Measurements from ENCODE around the gene PPM1G. TPM values are rescaled to one million over a fixed set of nuclear protein-coding genes. Genes with fewer than 3 reads are reported as not detected.

PPM1G gene
- total and polyA plus RNA-seq, 9 donors = 27.2 to 89.4 (median 48.0) TPM

- Histone ChIP-seq H3K4me3 (peak within 1 kb of the TSS; percentile 85), H3K9me3 (no peaks in the 10 kb centered on the region), H3K27me3 (no peaks in the 10 kb centered on the region), H3K4me1 (ENCODE audit: insufficient read depth) (peaks cover 12% of the 10 kb centered on the region), H3K27ac (peak within 1 kb of the TSS; percentile 75 to 82), H3K36me3 (no peaks in the 10 kb centered on the region)
- DNase-seq = peak; percentile 98 to 99 (median 99)
- intact Hi-C loops (cut with DNase I) = loop anchor here in 1 of 4 donors (10.0 kb wide), 1 partner anchor 55 kb away; the partner anchor contains the start of gene NRBP1
- WGBS, 3 donors = 0 to 1% (median 0%) methylated on average over 51 to 85 of the region's 85 CpGs
- TF ChIP-seq EP300 (IDR thresholded peaks at IDR 0.05) = no peak
- TF ChIP-seq POLR2A (IDR thresholded peaks at IDR 0.05) = peak; percentile 59
- peak; percentile 68 to 91 (median 91) for TF ChIP-seq CTCF (IDR thresholded peaks at IDR 0.05)
Observed at GRCh38 chr2:27370026-27370815, 39.2 kb downstream of the PPM1G start, which contains the start of the genes EIF2B4 and SNX17. Gene EIF2B4, minus strand, starts transcription at chr2:27370338. Its CDS starts 24 bp downstream, at chr2:27370314. Gene SNX17, plus strand, starts transcription at chr2:27370616. Its CDS starts 128 bp downstream, at chr2:27370744.

GRCh38 chr2:27369471-27370025, 39.8 kb downstream of the PPM1G start:
- no peaks in the 10 kb centered on the region for H3K9me3 ChIP-seq
- no peaks in the 10 kb centered on the region for H3K36me3 ChIP-seq
- intact Hi-C loops (cut with DNase I) = loop anchor here in 1 of 4 donors (10.0 kb wide), 1 partner anchor 55 kb away; the partner anchor contains the start of gene NRBP1
- H3K4me1 ChIP-seq (ENCODE audit: insufficient read depth) = peaks cover 12% of the 10 kb centered on the region
- H3K27me3 ChIP-seq = no peaks in the 10 kb centered on the region
- 0 to 2% (median 1%) methylated on average over 18 of the region's 18 CpGs for WGBS, 3 donors
- no peak for DNase-seq
- peak overlapping the region; percentile 85 for H3K4me3 ChIP-seq
- peak overlapping the region; percentile 75 to 82 for H3K27ac ChIP-seq
- TF ChIP-seq CTCF (IDR thresholded peaks at IDR 0.05) (no peak), POLR2A (IDR thresholded peaks at IDR 0.05) (no peak), EP300 (IDR thresholded peaks at IDR 0.05) (no peak)

GRCh38 chr2:27363933-27364332, 45.5 kb downstream of the PPM1G start:
- H3K27me3 ChIP-seq = no peaks in the 10 kb centered on the region
- H3K36me3 ChIP-seq = no peaks in the 10 kb centered on the region
- no peak overlapping the region for H3K27ac ChIP-seq
- WGBS, 3 donors = 66 to 71% (median 66%) methylated on average over 2 of the region's 2 CpGs
- intact Hi-C loops (cut with DNase I) = no loop called here
- peaks cover 6% of the 10 kb centered on the region for H3K4me1 ChIP-seq (ENCODE audit: insufficient read depth)
- TF ChIP-seq EP300 (IDR thresholded peaks at IDR 0.05) (no peak), CTCF (IDR thresholded peaks at IDR 0.05) (no peak), POLR2A (IDR thresholded peaks at IDR 0.05) (no peak)
- H3K4me3 ChIP-seq = no peak overlapping the region
- DNase-seq = no peak
- no peaks in the 10 kb centered on the region for H3K9me3 ChIP-seq

GRCh38 chr2:27362678-27363420, 46.5 kb downstream of the PPM1G start:
- Histone ChIP-seq H3K27me3 (no peaks in the 10 kb centered on the region), H3K9me3 (no peaks in the 10 kb centered on the region), H3K36me3 (no peaks in the 10 kb centered on the region), H3K27ac (no peak overlapping the region), H3K4me1 (ENCODE audit: insufficient read depth) (peaks cover 2% of the 10 kb centered on the region), H3K4me3 (no peak overlapping the region)
- TF ChIP-seq POLR2A (IDR thresholded peaks at IDR 0.05) (no peak), CTCF (IDR thresholded peaks at IDR 0.05) (no peak), EP300 (IDR thresholded peaks at IDR 0.05) (no peak)
- 80 to 87% (median 84%) methylated on average over 4 of the region's 4 CpGs for WGBS, 3 donors
- intact Hi-C loops (cut with DNase I) = no loop called here
- DNase-seq = no peak

Data from ovary (tissue), 9 donors.